Measurements from ENCODE around the gene GLCCI1.

DNA sequence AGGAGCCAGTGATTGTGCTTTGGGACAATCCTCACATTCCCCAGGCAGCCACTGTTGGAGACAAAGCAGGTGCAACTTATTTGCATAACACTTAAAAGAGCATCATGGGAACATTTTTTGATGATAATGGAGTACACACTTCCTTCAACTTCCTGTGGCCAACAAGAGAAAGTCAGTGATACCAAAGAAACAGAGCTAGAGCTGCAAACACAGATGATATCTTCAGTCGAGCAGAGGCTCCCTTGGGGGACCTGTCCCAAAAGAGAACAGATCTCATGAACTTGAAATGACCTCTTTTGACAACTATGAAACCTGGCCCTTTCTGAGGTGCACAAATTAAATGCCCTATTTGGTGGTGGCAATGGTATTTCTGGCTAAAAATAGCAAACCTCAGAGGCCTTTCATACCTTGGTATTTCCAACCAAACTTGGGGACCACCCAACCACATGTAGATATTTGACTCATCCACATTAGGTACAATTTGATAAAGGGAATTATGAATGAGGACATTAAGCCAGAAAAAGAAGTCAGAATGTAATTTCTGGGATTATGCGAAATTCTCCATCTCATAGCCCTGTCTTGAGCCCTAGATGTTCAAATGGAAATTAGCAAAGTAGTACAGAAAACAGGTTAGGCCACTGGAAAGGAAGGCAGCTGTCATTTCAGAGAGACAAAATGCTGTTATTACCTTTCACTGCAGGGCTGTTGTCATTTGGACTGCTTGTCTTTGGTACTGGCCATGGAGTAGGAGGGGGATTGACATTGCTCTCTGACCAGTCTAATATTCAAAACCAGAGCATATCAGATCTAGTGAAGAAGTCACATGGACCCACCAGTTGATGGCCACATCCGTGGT lies 147.2 kb downstream of the GLCCI1 start:
- TF ChIP-seq, protein P1, sequence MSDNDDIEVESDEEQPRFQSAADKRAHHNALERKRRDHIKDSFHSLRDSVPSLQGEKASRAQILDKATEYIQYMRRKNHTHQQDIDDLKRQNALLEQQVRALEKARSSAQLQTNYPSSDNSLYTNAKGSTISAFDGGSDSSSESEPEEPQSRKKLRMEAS (IDR thresholded peaks at IDR 0.05; ENCODE audit: low read depth, low read length) = no peak
- TF ChIP-seq MYC (IDR thresholded peaks at IDR 0.05; ENCODE audit: low read depth, low read length) (no peak), POLR2A (IDR thresholded peaks at IDR 0.05; ENCODE audit: extremely low read depth, insufficient read length) (no peak)
- TF ChIP-seq, protein P2, sequence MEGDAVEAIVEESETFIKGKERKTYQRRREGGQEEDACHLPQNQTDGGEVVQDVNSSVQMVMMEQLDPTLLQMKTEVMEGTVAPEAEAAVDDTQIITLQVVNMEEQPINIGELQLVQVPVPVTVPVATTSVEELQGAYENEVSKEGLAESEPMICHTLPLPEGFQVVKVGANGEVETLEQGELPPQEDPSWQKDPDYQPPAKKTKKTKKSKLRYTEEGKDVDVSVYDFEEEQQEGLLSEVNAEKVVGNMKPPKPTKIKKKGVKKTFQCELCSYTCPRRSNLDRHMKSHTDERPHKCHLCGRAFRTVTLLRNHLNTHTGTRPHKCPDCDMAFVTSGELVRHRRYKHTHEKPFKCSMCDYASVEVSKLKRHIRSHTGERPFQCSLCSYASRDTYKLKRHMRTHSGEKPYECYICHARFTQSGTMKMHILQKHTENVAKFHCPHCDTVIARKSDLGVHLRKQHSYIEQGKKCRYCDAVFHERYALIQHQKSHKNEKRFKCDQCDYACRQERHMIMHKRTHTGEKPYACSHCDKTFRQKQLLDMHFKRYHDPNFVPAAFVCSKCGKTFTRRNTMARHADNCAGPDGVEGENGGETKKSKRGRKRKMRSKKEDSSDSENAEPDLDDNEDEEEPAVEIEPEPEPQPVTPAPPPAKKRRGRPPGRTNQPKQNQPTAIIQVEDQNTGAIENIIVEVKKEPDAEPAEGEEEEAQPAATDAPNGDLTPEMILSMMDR (IDR thresholded peaks at IDR 0.05; ENCODE audit: low read depth, low read length) = no peak
